Ovary (tissue), 9 donors: Measurements from ENCODE around the gene CLSTN1. TPM values are rescaled to one million over a fixed set of nuclear protein-coding genes. Genes with fewer than 3 reads are reported as not detected.

Source experiments
- DNase-seq, 5 donors: peaks; one replicate each; pipeline ENCODE4 v3.0.0-alpha.2; 2019 to 2020
- H3K27ac ChIP-seq, 2 donors: fragments of 200-600 bp; one replicate each; pipeline versions ENCODE4 v1.5.1 to v1.8.0; 2019 to 2022
- H3K27me3 ChIP-seq: fragments of 200-600 bp; one replicate; pipeline ENCODE4 v1.8.0; 2022
- H3K36me3 ChIP-seq: fragments of 200-600 bp; sonication (generic); one replicate; pipeline ENCODE4 v1.5.1; 2019
- H3K4me1 ChIP-seq: one replicate; pipeline ENCODE4 v1.8.1; 2013; ENCODE audit warnings: mild to moderate bottlenecking, moderate library complexity; ENCODE audit not compliant: insufficient read depth
- H3K4me3 ChIP-seq: fragments of 200-600 bp; sonication (generic); one replicate; pipeline ENCODE4 v1.5.1; 2017
- H3K9me3 ChIP-seq, 2 donors: fragments of 200-600 bp in 1 of 2; sonication (generic) in 1 of 2; one replicate each; pipeline versions ENCODE4 v1.5.1 to v1.8.1; 2013 to 2019; ENCODE audit warnings: mild to moderate bottlenecking in 1 of 2, moderate library complexity in 1 of 2
- EP300 ChIP-seq: sonication (generic); formaldehyde crosslinking; IDR thresholded peaks from one replicate; pipeline ENCODE4 v1.6.1; 2017; ENCODE audit warnings: antibody characterized with exemption
- POLR2A ChIP-seq: fragments of 450-650 bp; IDR thresholded peaks from one replicate; pipeline ENCODE4 v1.6.1; 2017; ENCODE audit warnings: antibody characterized with exemption, mild to moderate bottlenecking, moderate library complexity
- WGBS, 3 donors: extraction: QIAGEN DNeasy Blood & Tissue Kit in 1 of 3; methylation state at CpG; one replicate each; pipeline versions ENCODE4 v1.1.5 to v1.1.7; 2013 to 2017; 5-methylcytosine and 5-hydroxymethylcytosine counted together
- intact Hi-C, 4 donors: fragments of 100-400 bp; cut with DNase I; formaldehyde crosslinking; loops; one replicate each; pipeline versions ENCODE4 v1.11.0 to v1.15.1; 2022 to 2023
- polyA plus RNA-seq, 2 donors: library from polyadenylated mRNA; stranded (reverse); fragments of 200-250 nt in 1 of 2; fragments of 350-450 nt in 1 of 2; fragmentation: Illumina TruSeq in 1 of 2; extraction: RNeasy Lipid Tissue Mini Kit (QIAGEN cat#74804) in 1 of 2; gene quantifications; one replicate each; pipeline ENCODE4 v1.2.3, GENCODE V29; 2013 to 2014
- total RNA-seq, 7 donors: library from RNA; depleted of rRNA in 2 of 7; stranded (reverse); fragments of >200 nt in 2 of 7; fragmentation: NEBNext Ultra II Directional in 3 of 7; extraction: Animal tissue kit (Norgen Biotek cat#: 25700) in 3 of 7; gene quantifications; one replicate each; pipeline versions ENCODE4 v1.1.0 to v1.2.4, GENCODE V29; 2016 to 2023
- TF ChIP-seq, protein P1 (sequence below), 3 donors: fragments of 450-650 bp in 2 of 3; fragments of 200-600 bp in 1 of 3; IDR thresholded peaks; one replicate each; pipeline versions ENCODE4 v1.5.1 to v1.8.0; 2016 to 2022; ENCODE audit warnings: antibody characterized with exemption in 3 of 3, mild to moderate bottlenecking in 1 of 3
- donor health status: DM: no; HTN: no; CAD: no; lungs with moderate emphysema.
- donor health status: DM: no; HTN: no; CAD: no.
- donor health status: Bipolar disorder and iron deficiency.
- donor health status: DM: yes; HTN: yes; CAD: no.
- donor health status: DM: no; HTN: no; CAD: no.
- donor health status: DM: yes; HTN: yes; CAD: no.

The CLSTN1 gene
- total and polyA plus RNA-seq, 9 donors = 70.5 to 145 (median 114) TPM

DNA sequence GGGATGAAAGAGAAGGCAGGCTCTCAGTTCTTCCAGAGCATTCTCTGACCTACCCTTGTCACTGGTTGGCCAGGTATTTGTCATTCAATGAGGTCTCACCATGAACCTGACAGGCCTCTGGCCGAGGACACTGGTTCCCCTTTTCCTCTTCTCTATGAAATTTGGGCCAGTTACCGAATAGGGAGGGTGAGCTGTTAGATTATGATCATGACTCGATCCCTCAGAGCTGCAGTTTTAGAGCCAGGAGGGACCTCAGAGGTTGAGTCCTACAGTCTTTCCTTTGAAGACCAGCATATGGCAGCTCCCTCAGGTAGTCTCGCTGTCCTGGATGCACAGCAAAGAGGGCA lies 29.5 kb upstream of the CLSTN1 start:
- DNase-seq = no peak
- no peaks in the 10 kb centered on the region for H3K36me3 ChIP-seq
- no peaks in the 10 kb centered on the region for H3K9me3 ChIP-seq
- H3K27ac ChIP-seq = no peak overlapping the region
- H3K27me3 ChIP-seq = no peaks in the 10 kb centered on the region
- TF ChIP-seq EP300 (no peak), POLR2A (no peak)
- TF ChIP-seq, protein P1, sequence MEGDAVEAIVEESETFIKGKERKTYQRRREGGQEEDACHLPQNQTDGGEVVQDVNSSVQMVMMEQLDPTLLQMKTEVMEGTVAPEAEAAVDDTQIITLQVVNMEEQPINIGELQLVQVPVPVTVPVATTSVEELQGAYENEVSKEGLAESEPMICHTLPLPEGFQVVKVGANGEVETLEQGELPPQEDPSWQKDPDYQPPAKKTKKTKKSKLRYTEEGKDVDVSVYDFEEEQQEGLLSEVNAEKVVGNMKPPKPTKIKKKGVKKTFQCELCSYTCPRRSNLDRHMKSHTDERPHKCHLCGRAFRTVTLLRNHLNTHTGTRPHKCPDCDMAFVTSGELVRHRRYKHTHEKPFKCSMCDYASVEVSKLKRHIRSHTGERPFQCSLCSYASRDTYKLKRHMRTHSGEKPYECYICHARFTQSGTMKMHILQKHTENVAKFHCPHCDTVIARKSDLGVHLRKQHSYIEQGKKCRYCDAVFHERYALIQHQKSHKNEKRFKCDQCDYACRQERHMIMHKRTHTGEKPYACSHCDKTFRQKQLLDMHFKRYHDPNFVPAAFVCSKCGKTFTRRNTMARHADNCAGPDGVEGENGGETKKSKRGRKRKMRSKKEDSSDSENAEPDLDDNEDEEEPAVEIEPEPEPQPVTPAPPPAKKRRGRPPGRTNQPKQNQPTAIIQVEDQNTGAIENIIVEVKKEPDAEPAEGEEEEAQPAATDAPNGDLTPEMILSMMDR (IDR thresholded peaks at IDR 0.05) = no peak
- no peak overlapping the region for H3K4me3 ChIP-seq
- intact Hi-C loops = no loop called here
- no peaks in the 10 kb centered on the region for H3K4me1 ChIP-seq
- WGBS, 3 donors = 96 to 97% (median 96%) methylated on average over 4 of the region's 4 CpGs

DNA sequence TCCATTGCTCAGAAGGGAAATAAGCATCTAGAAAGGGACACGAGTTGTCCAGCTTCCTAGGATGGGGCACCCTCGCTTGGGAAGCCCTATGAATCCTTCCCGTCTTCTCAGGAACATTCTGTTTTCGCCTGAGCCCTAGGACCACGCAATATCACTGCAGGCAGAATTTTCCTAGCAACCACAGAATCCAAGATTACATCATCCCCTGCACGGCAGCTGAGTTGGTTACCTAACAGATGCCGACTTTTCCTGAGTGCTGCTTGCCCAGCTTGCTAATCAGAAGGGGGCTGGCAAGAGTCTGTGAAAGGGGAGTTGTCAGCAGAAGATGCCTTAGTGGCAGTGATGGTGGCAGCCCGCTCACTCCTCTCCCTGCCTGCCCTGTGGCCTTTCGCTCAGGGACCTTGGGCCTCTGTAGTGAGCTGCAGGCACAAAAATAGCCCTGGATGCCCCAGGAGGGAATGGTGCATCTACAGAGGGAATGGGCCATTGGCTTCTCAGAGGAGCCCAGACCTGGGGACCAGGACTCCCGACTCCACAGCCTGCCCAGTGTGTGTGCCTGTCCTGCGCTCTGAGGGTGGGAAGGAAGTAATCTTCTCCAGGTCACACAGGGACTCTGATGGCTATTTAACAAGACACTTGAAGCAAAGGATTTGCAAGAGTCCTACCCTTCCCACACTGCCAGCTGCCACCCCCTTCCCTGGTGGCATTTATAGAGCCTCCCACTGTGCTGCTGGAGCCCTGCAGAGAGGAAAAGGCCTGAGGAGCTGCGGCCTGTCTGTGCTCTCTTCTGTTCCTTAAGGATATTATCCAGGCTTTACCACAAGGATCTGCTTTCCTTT lies 28.9 kb upstream of the CLSTN1 start:
- H3K9me3 ChIP-seq = no peaks in the 10 kb centered on the region
- no peaks in the 10 kb centered on the region for H3K4me1 ChIP-seq
- no peak overlapping the region for H3K27ac ChIP-seq
- no peaks in the 10 kb centered on the region for H3K27me3 ChIP-seq
- no peaks in the 10 kb centered on the region for H3K36me3 ChIP-seq
- no peak overlapping the region for H3K4me3 ChIP-seq
- DNase-seq = no peak
- TF ChIP-seq EP300 = no peak
- no peak for TF ChIP-seq POLR2A
- TF ChIP-seq, protein P1 (IDR thresholded peaks at IDR 0.05) = no peak
- WGBS, 3 donors = 83 to 91% (median 89%) methylated on average over 12 of the region's 12 CpGs
- intact Hi-C loops = no loop called here

DNA sequence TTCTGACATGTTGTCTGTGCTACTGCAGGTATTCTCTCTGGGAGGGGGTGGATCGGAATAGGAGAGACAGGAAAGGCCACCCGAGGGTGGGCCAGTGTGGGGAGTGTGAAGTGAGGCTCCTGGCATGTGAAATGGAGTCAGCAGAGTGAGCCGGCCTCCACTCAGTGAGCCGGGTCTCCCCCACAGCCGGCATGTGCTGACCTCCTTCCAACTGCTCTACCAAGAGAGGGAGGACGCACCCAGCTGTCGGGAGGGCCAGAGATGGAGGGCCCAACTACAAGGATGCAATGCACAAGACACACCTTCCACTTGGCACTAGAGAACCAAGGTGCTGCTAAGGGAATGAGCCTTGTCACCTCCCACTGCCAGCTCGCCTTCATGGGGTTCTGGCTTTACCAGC lies 28.2 kb upstream of the CLSTN1 start:
- DNase-seq = no peak
- H3K27me3 ChIP-seq = no peaks in the 10 kb centered on the region
- WGBS, 3 donors = 68 to 80% (median 76%) methylated on average over 8 of the region's 8 CpGs
- intact Hi-C loops = no loop called here
- H3K36me3 ChIP-seq = no peaks in the 10 kb centered on the region
- TF ChIP-seq POLR2A (no peak), EP300 (no peak)
- TF ChIP-seq, protein P1 (IDR thresholded peaks at IDR 0.05) = no peak
- H3K27ac ChIP-seq = no peak overlapping the region
- no peaks in the 10 kb centered on the region for H3K9me3 ChIP-seq
- H3K4me3 ChIP-seq = no peak overlapping the region
- no peaks in the 10 kb centered on the region for H3K4me1 ChIP-seq

DNA sequence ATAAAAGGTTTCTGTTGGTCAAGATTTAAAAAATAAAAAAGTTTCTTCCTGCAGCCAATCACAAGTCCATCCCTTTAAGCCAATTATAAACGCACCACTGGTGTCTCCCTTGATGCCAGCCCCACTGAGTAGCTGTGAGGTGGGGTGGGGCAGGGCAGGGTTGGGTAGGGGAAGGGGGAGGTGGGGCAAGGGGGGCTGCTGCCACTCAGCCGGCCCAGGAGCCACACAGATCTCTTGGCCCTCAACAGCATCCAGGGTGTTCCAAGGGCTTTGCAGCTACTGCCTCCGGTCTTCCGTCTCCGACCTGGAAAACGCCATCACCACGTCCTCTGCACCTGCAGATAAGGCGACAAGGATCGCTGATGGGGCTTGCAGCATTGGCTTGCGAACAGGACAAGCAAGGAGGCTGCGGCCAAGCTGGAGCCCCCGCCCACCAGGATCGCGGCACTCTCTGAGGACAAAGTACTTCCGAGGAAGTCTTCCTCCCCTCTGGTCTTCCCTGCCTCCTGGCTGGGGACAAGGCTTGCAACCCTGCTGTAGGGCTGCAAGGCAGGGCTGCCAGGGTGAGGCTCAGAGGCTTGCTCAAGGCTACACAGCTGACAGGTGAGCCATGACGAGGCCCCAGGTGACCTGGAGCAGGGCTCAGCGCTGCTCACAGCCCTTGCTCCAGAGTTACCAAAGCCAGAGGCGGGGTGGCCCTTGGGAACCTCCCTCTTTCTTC lies 26.8 kb upstream of the CLSTN1 start:
- TF ChIP-seq, protein P1 (IDR thresholded peaks at IDR 0.05) = no peak
- TF ChIP-seq EP300 = no peak
- TF ChIP-seq POLR2A = no peak
- Histone ChIP-seq H3K4me1 (no peaks in the 10 kb centered on the region), H3K27ac (no peak overlapping the region), H3K9me3 (no peaks in the 10 kb centered on the region), H3K27me3 (no peaks in the 10 kb centered on the region), H3K36me3 (no peaks in the 10 kb centered on the region), H3K4me3 (no peak overlapping the region)
- intact Hi-C loops = no loop called here
- DNase-seq = no peak
- 83 to 84% (median 83%) methylated on average over 18 of the region's 18 CpGs for WGBS, 3 donors
